ENCODE results near the gene RIMOC1.
"Not testable (repeated sequence)": the region's sequence is repeated elsewhere in the genome, so short reads cannot be mapped to it uniquely, and the experiment has no call there.

The RIMOC1 gene

DNA sequence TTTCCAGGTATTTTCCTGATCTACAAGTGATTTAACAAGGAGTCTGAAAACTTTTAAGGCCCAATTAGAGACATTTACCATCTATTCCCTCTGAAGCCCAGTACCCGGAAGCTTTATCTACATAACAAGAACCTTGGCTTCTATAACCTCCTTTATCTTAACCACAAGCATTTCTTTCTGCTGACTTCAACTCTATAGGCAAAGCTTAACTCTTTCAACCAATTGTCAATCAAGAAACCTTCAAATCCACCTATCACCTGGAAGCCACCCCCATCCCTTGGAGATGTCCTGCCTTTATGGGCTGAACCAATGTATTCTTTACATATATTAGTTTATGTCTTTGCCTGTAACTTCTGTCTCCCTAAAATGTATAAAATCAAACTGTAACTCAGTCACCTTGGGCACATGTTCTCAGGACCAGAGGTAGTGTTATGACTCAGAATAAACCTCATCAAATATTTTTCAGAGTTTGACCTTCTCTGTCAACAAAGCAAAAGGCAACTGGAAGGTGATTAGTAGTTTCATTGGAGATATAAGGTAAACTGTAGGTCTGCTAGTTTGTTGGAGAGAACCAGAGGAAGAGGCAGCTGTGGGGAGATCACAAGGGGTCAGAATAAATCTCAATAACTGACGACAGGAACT is 13.0 kb upstream of the RIMOC1 start:
- no peak for DNase-seq (ENCODE audit: low read depth)

DNA sequence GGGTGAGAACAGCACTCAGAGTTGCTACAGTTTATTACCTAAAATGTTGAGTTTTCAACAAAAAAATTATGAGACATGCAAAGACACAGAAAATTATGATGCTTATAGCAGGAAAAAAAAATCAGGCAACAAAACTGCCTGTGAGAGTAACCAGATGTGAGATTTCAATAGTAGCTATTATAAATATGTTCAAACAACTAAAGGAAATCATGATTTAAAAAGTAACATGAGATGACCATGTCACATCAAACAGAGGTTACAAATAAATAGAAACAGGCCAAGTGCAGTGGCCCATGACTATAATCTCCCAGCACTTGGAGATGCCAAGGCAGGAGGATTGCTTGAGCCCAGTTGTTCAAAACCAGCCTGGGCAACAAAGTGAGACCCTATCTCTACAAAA is 12.1 kb upstream of the RIMOC1 start:
- no peak for DNase-seq (ENCODE audit: low read depth)

DNA sequence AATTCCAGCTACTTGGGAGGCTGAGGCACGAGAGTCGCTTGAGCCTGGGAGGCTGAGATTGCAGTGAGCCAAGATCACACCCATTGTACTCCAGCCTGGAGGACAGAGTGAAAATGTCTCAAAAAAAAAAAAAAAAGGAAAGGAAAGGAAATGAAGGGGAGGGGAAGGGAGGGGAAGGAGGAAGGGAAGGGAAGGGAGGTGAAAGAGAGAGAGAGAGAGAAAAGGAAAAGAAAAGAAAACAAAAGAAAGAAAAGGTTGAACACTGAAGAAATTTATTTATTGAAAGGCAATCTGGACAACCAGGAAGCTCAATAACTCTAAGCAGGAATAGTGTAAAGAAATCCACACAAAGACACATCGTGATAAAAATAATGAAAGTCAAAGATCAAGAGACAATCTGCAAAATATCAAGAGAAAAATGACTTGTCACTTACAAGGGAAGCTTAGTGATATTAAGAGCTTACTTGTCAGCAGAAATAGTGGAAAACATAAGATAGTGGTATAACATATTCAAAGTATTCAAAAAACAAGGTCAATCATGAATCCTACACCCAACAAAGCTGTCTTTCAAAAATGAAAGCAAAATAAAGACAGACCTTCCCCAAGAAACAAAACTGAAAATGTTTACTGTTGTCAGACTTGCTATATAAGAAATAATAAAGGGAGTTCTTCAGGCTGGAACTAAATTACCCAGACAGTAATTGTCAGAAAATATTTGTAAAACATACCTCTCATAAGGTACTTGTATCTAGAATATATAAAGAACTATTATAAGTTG is 10.9 kb upstream of the RIMOC1 start:
- DNase-seq (ENCODE audit: low read depth), result no peak

DNA sequence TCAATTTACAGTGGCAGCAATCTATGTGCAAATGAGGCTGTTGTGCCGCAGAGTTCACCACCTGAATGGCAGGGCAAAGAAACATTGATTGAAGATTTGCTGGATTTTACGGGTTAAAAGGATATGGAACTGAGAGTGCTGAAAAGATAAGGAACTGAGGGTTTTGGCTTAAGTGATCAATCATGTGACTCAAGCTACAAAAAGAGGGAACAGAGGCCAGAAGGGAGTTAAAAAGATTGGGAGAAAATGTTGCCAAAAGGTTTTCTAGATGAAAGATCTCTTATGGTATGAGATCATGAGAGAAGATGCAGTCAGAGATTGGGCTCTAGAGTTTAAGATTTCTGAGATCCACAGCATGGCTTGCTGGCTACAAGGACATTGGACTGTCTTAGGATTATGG is 7.9 kb upstream of the RIMOC1 start:
- no peak for DNase-seq (ENCODE audit: low read depth)

DNA sequence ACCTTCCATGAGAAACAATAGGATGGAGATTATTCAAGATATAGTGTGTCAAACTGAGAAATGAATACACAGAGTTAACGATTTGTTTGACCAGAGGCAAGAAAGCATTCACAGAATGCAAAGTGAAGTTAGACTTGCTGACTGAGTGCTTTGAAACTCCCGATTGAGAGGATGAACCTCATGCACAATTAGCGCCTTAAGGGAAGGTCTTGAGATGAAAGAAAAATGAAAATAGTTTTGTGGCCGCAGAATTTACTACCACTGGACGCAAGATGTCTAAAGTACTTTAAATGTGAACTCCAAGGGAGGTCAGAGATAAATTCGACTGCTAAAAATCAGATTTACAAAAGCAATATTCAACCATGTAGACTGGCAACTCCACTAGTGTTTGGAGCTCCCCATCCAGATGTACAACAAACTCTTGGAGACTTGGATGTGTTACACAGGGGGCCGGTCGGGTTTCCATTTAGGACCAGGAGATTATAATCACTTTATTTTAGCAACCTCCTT is 707 bp upstream of the RIMOC1 start:
- no peak for DNase-seq (ENCODE audit: low read depth)

DNA sequence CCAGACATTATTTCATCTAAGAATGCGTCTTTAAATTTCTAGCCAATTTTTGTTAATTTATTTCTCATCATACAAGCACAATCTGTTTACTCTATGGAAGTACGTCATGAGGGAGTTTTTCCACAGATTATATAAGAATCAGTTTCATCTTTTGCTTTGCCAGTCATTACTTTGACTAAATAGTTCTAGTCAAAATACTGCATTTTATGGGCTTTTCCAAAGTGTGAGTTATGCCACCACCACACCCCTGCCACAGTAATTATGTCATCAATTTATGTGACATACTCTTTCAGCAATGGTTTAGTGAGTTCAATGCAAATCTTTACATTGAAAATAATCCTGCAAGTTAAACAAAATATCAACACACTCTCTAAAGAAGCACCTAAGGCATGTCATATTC is 2.0 kb downstream of the RIMOC1 start:
- DNase-seq (ENCODE audit: low read depth), result no peak

DNA sequence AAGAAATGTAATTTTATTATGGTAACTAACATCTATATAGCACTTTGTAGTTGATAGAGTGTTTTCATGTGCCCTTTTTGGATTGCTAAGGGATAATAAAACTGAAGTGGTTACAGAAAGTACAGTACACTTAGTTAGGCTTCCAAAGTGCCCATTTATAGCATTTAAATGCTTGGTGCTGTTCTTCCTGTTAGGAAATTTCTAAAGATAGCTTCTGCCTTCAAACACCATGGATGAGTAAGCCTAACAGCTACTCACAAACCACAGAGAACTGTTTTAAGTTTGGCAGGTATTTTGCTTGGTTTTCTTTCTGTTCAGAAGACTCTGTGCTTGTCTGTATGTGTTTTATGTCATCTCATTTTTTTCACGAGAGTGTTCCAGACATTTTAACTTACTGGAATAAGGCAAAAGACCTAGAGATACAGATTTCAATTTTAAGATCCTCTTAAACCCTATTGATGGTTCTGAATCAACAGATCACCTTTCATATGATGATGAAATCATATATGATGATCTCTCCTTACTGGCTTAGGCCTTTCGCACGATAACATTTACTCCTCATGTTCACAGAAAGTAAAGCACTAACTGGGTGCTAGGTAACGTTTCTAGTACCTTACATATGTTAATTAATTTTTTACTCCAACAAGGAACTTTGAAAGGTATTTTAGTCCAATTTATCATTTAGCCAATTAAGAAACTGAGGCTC is 4.4 kb downstream of the RIMOC1 start:
- no peak for DNase-seq (ENCODE audit: low read depth)

DNA sequence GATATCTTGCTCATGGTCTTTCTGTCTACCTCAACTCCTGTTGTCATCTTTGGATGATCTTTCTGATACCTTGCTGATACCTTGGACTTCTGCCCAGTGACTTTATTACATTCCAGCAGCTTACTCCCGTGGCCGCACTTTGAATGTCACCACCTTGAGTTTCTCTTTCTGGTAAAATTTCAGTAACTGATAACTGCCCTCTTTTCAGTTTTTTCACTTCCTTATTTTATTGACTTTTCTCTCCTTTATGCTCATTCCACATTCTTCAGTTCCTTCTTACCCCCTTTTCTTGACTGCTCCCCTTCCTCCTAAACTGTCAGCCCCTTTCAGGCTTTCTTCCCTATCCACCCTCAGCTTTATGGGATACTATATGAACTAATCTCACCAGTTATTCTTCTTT is 14.0 kb downstream of the RIMOC1 start:
- no peak for DNase-seq (ENCODE audit: low read depth)

DNA sequence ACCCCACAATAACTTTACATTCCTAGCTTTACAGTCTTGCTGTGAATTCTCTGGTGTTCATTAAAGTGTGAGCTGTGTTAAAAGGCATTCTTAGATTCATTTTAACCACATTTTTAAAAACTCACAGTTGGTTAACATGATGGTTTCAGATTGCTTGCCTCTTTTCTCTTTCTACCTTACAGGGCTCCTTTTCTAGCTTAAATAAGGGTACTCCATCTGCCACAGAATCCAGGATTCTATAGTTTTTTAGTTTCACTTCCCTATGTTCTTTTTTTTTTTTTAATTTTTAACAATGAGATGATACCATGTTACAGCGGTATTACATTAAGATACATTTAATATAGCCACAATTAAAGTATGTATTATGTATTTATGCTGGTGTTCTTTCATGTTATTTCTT is 17.0 kb downstream of the RIMOC1 start:
- DNase-seq (ENCODE audit: low read depth), result no peak

DNA sequence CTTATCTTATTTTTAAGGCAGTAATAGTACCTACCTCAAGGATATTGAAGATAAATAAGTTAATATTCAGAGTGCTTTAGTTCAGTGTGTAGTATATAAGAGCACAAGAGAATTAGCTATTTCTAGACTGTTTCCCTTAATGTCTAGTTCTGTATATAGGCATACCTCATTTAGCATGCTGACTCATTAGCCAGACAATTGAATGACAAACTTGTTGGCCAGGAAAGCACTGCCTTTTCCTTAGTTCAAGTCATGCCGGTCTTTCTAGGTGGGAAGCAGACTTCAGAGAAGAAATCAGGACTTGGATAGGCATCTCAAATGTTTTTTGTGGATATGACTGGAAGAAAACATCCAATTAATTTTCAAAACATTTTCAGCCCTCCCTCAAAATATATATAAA is 17.7 kb downstream of the RIMOC1 start:
- no peak for DNase-seq (ENCODE audit: low read depth)

DNA sequence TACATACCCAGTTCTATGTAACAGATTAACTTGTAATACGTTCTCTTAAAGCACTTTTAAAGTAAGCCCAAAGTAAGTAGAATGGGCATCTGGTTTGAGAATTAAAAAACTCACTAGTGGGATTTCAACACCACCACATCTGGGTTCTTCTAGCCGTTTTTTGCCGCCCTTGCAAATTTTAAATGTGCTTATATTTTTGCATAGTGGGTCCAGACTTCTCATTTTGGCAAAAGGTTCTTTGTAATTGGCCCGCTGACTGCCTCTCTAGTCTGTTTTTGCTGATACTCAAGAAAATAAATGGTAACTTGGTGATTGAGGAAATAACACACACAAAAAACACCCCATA is 20.4 kb downstream of the RIMOC1 start:
- DNase-seq (ENCODE audit: low read depth), result no peak

DNA sequence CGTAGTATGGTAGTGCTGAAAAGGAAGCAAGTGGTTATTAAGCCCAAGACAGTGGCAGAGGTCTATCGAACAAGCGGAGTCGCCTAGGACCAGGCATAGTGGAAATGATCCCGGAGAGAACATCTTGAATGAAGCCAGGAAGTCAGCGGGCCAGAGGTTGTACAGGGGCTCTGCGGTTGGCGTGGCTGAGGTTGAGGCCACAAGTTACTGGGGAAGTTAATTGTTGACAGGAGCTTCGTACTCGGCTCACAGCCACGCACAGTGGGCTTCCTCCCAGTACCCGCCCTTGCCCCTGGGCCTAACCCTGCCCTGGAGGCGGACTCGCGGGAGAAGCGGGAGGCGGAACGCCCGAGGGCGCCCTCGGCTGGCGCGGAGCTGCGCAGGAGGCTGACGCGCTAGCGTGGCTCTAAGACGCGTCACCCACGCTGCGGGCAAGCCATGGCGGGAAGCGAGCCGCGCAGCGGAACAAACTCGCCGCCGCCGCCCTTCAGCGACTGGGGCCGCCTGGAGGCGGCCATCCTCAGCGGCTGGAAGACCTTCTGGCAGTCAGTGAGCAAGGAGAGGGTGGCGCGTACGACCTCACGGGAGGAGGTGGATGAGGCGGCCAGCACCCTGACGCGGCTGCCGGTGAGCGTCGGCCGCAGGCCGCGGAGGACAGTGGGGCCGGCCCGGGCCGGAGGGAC is 20.9 kb downstream of the RIMOC1 start, which contains the start of gene FBXO4:
TSS of gene FBXO4 (plus strand) at position 410 of the 683 bp plus-strand sequence. CDS start at position 439, 29 bp downstream.
- peak; percentile 74 for DNase-seq (ENCODE audit: low read depth)

DNA sequence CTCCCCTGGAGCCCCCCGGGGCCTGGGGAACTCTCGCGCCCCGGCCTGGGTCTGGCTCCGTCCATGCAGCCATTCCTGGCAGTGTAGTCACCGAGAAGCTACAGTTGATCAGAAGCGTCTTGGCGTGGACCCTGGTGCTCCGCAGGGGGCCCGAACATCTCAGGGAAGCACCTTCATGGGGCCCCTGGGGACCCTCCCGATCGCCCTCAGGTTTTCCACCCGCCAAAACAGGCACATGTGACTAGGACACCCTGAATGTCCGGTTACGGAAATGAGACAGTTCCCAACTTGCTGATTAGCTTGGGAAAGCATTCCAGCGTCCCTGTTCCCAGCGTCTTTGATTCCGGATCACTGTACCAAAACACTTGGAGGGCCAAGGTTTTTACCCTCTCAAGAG is 21.4 kb downstream of the RIMOC1 start:
- DNase-seq (ENCODE audit: low read depth), result no peak

DNA sequence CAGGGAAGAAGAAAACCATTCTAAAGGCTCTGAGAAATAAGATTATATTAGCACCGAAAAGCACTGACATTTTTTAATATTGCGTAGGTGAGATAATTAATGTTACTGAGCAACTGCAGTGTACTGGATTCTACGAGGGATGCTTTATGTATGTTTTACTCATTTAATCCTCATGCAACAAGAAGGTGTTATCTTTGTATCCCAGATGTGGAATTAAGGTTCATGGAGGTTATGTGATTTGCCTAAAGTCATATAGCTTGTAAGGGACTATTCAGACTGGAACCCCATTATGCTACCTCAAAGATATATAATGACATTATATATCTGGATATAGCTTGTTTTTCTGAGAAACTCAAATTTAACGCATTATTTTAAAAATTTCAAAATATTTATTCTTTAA is 23.5 kb downstream of the RIMOC1 start:
- no peak for DNase-seq (ENCODE audit: low read depth)

DNA sequence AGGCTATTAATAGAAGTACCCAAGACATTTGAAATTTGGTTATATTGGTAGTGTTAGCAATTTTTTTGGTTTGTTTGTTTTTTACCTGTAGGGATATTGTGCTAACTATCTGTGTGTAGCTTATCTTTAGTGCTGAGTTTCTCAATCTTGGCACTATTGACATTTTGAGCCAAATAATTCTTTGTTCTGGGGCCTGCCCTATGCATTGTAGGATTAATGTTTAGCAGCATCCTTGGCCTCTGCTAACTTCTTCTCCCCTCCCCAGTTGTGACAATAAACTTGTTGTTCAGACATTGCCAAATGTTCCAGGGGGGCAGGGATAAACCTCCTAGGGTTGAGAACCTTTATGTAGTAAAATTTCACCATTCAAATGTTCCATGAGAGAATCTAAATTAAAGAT is 24.9 kb downstream of the RIMOC1 start:
- DNase-seq (ENCODE audit: low read depth), result no peak

DNA sequence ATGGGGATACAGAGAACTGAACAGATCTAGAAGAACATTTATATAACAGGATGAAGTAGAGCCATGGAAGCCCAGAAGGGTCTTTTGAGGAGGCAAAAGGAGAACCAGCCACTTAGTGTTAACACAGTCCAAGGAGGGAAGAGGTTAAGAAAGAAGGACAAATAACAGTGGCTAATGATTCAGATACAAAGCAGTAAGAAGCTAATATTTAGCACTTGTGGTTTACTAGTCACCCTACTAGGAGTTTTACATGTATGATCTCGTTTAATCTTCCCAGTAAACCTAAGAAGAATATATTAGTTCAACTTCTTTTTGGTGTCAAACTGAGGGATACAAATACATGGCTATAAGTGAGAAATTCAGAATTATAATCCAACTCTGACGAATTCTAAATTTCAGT is 28.6 kb downstream of the RIMOC1 start:
- DNase-seq (ENCODE audit: low read depth), result no peak

DNA sequence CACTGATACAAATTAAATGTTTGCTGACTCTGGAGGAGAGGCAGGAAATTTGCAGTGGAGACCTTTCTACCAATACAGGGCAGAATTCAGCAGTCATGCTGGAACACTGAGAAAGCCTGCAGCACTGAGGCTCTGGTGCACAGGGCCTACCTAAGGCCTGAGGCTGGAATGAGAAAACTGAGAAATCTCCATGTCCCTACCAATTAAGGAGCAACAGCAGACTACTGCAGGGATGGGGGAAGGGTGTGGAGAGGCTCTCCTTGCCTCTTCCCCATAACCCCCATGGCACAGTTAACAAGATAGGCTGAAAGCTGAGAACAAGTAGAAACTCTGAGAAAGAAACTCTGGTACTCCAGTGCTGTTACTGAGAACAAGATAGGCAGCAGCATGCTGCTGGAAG is 31.4 kb downstream of the RIMOC1 start:
- DNase-seq (ENCODE audit: low read depth), result no peak

DNA sequence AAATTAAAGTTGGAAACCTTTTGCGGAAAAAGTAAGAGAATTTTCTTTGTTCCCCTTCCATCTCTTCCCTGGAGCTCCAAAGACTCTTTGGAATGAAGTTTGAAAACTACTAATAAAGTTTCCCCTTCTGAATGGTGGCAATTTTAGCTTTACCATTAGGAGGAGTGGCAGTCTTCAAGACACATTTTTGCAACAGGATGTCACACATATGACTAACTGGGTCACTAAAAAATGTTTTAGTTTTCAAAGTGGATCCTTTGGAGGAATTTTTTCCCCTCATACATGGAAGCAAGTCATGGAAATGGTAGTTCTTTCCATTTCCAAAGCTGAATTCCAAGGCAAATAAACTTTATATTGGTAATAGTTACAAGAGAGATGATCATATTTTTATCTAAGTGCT is 36.5 kb downstream of the RIMOC1 start:
- DNase-seq (ENCODE audit: low read depth), result no peak

DNA sequence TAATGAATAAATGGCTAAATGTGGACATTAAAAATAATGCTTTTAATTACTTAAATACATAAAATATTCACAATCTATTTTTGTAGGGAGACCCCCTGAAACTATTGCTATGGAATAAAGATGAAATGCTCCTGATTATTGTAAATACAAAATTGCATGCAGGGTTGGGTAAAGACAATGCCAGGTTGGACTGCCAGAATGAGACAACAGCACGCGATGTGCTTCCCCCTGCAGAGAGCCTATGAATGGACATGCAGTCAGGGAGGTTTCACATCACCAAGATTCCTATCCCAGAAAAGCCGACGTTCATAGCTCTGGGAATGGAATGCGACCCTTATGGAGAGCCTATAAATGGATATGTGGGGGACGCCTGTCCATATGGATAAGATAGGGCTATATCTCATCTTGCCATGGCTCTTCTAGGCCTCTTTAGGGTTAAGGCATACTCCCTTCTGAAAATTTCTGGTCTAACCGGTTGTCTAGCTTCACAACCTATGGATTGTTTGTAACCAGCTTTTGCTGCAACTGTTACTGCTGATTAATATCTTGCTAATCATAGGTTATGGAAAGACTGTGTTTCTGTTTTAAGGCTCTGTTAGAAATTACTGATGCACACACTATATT is 41.3 kb downstream of the RIMOC1 start:
- not testable (repeated sequence) for DNase-seq (ENCODE audit: low read depth)

DNA sequence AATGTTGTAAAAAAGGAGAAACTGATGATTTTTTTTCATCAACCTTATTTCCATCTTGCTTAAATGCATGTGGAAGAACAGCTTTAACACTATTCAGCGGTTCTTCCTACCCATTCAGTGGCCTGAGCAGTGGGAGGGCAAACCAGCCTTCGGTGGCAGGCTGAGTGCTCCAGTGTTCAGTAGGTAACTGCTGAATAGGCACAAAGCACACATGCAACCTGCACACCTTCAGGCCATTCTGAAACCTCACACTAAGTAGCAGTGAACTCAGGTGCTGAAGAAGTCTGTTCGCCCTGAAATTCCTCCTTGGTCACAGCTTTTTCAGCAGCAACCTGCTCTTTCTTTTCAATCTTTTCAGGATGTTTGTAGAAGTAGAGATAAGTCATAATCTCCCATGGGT is 47.1 kb downstream of the RIMOC1 start:
- DNase-seq (ENCODE audit: low read depth), result no peak

Data from activated gamma-delta T cell treated with anti-CD3 and anti-CD28 coated beads, Interleukin-2, amount 50 U/mL, for 16 hours (primary cell).